ENCODE data around the gene SCEL.

The SCEL gene

GRCh38 chr13:77528834-77529500 is 6.5 kb upstream of the SCEL start (continued):
- TF ChIP-seq ZNF449 (tag by site-specific recombination; IDR thresholded peaks at IDR 0.05), result no peak

GRCh38 chr13:77529501-77529840 is 6.0 kb upstream of the SCEL start:
- H3K4me3 ChIP-seq (ENCODE audit: low read depth, low read length), result no peak overlapping the region
- H3K36me3 ChIP-seq (ENCODE audit: control insufficient read depth in 2 of 2, insufficient read depth in 1 of 2, low read length in 2 of 2), result no peaks in the 10 kb centered on the region
- H3K9me3 ChIP-seq (ENCODE audit: control insufficient read depth, insufficient read depth, low read depth, low read length), result no peaks in the 10 kb centered on the region
- no peak overlapping the region for H3K27ac ChIP-seq (ENCODE audit: extremely low read depth, low read depth, low read length)
- CTCF ChIA-PET, result interaction anchor here (0.8 kb wide), 1 partner anchor 36 kb away, joined by 6 read pairs; no protein-coding TSS in a partner anchor
- POLR2A ChIA-PET, result no interaction called here
- no peaks in the 10 kb centered on the region for H3K4me1 ChIP-seq (ENCODE audit: control insufficient read depth, insufficient read depth, low read length)
- TF ChIP-seq ZBTB49 (tag by site-specific recombination; IDR thresholded peaks at IDR 0.05; ENCODE audit: low read depth) (no peak), ZBTB6 (tag by site-specific recombination; IDR thresholded peaks at IDR 0.05) (no peak), ZNF341 (tag by site-specific recombination; IDR thresholded peaks at IDR 0.05; ENCODE audit: low read depth) (no peak), ZBTB26 (tag by site-specific recombination; optimal IDR thresholded peaks at IDR 0.05) (no peak), ZNF549 (tag by site-specific recombination; IDR thresholded peaks at IDR 0.05) (no peak), ZNF585B (tag by site-specific recombination; IDR thresholded peaks at IDR 0.05) (no peak), ZSCAN16 (tag by site-specific recombination; IDR thresholded peaks at IDR 0.05) (no peak), ZNF76 (tag by site-specific recombination; IDR thresholded peaks at IDR 0.05; ENCODE audit: borderline replicate concordance, low read depth) (no peak), PRDM1 (tag by site-specific recombination; IDR thresholded peaks at IDR 0.05) (no peak), ZNF24 (tag by site-specific recombination; IDR thresholded peaks at IDR 0.05) (no peak), ZNF707 (tag by site-specific recombination; IDR thresholded peaks at IDR 0.05) (no peak), GFI1B (tag by site-specific recombination; IDR thresholded peaks at IDR 0.05) (no peak), ZNF280C (tag by site-specific recombination; IDR thresholded peaks at IDR 0.05) (no peak), ZNF658 (tag by site-specific recombination; IDR thresholded peaks at IDR 0.05) (no peak), PRDM10 (tag by site-specific recombination; IDR thresholded peaks at IDR 0.05) (no peak), ZNF560 (tag by site-specific recombination; IDR thresholded peaks at IDR 0.05; ENCODE audit: borderline replicate concordance) (no peak)
